WTC11 (cell line): ENCODE measurements around the gene BCL2L1. TPM values are rescaled to one million over a fixed set of nuclear protein-coding genes. Genes with fewer than 3 reads are reported as not detected.

ENCODE experiments used
- ATAC-seq: fragments of 200-7000 bp; cut with Tn5 transposase; 2 replicates; pipeline ENCODE4 v1.10.0; 2021; ENCODE audit warnings: mild to moderate bottlenecking, moderate library complexity
- CTCF ChIA-PET: fragments of 300-600 bp; sonication (Branson Sonifier 250); formaldehyde crosslinking; loops from one replicate; lab custom pipeline; 2021; ENCODE audit warnings: antibody characterized with exemption; lab: Charles Lee
- POLR2A ChIA-PET: fragments of 350-600 bp; sonication (Branson Sonifier 250); formaldehyde crosslinking; loops from one replicate; lab custom pipeline; 2021; ENCODE audit warnings: antibody characterized with exemption; lab: Charles Lee
- DNase-seq: peaks from one replicate; pipeline ENCODE4 v3.0.0; 2021; ENCODE audit warnings: low spot score
- H3K27ac Mint-ChIP-seq: 2 replicates; pipeline ENCODE4 v1.8.0; 2021; ENCODE audit warnings: mixed read lengths
- H3K27me3 Mint-ChIP-seq: 2 replicates; pipeline ENCODE4 v1.8.0; 2021; ENCODE audit warnings: low read depth, mild to moderate bottlenecking, moderate library complexity, mixed read lengths
- H3K36me3 Mint-ChIP-seq: 2 replicates; pipeline ENCODE4 v1.8.0; 2021; ENCODE audit warnings: mixed read lengths
- H3K4me1 Mint-ChIP-seq: 2 replicates; pipeline ENCODE4 v1.8.0; 2022; ENCODE audit warnings: mixed read lengths
- H3K4me3 Mint-ChIP-seq: 2 replicates; pipeline ENCODE4 v1.8.0; 2021; ENCODE audit warnings: mild to moderate bottlenecking, moderate library complexity, mixed read lengths
- H3K9me3 Mint-ChIP-seq: 2 replicates; pipeline ENCODE4 v1.8.0; 2021; ENCODE audit warnings: mixed read lengths
- ATF1 ChIP-seq: sonication (generic); formaldehyde crosslinking; IDR thresholded peaks from 2 replicates; pipeline ENCODE4 v1.8.1; 2023; ENCODE audit warnings: mild to moderate bottlenecking, moderate library complexity, missing genetic modification reagents
- CDX4 ChIP-seq: fragments of 250-450 bp; sonication (Bioruptor Pico); IDR thresholded peaks from 2 replicates; pipeline ENCODE4 v1.9.0; 2021; ENCODE audit warnings: moderate library complexity, mild to moderate bottlenecking, inconsistent platforms, borderline replicate concordance
- CREM ChIP-seq: sonication (generic); formaldehyde crosslinking; IDR thresholded peaks from 2 replicates; pipeline ENCODE4 v1.8.1; 2022; ENCODE audit warnings: mild to moderate bottlenecking, missing genetic modification reagents, moderate library complexity
- CTCF ChIP-seq: fragments of 200-600 bp; IDR thresholded peaks from 2 replicates; pipeline ENCODE4 v1.8.0; 2022; ENCODE audit warnings: antibody characterized with exemption
- E2F5 ChIP-seq: sonication (generic); formaldehyde crosslinking; IDR thresholded peaks from 2 replicates; pipeline ENCODE4 v1.8.1; 2022; ENCODE audit warnings: mild to moderate bottlenecking, moderate library complexity, missing genetic modification reagents
- ELF4 ChIP-seq: sonication (generic); formaldehyde crosslinking; IDR thresholded peaks from 2 replicates; pipeline ENCODE4 v1.8.1; 2022; ENCODE audit warnings: low read depth, mild to moderate bottlenecking, moderate library complexity, missing genetic modification reagents
- FOXJ3 ChIP-seq: sonication (generic); formaldehyde crosslinking; IDR thresholded peaks from 2 replicates; pipeline ENCODE4 v1.9.0; 2021; ENCODE audit warnings: missing genetic modification reagents, mild to moderate bottlenecking, borderline replicate concordance
- FOXP1 ChIP-seq: sonication (generic); formaldehyde crosslinking; IDR thresholded peaks from 2 replicates; pipeline ENCODE4 v1.8.0; 2022; ENCODE audit warnings: missing genetic modification reagents, mild to moderate bottlenecking, moderate library complexity, borderline replicate concordance
- GTF2I ChIP-seq: fragments of 250-450 bp; sonication (Bioruptor Pico); conservative IDR thresholded peaks from 2 replicates; pipeline ENCODE4 v1.4.0; 2021; ENCODE audit warnings: mild to moderate bottlenecking
- HMGA2 ChIP-seq: fragments of 250-450 bp; sonication (Bioruptor Pico); IDR thresholded peaks from 2 replicates; pipeline ENCODE4 v1.4.0; 2021; ENCODE audit warnings: mild to moderate bottlenecking, moderate library complexity
- IRF2 ChIP-seq: sonication (generic); formaldehyde crosslinking; IDR thresholded peaks from 2 replicates; pipeline ENCODE4 v1.8.0; 2022; ENCODE audit warnings: low read depth, missing genetic modification reagents, borderline replicate concordance
- KAT7 ChIP-seq: sonication (generic); formaldehyde crosslinking; IDR thresholded peaks from 2 replicates; pipeline ENCODE4 v1.8.1; 2023; ENCODE audit warnings: missing genetic modification reagents, mild to moderate bottlenecking, borderline replicate concordance
- MXD4 ChIP-seq: fragments of 250-450 bp; sonication (Bioruptor Pico); IDR thresholded peaks from 2 replicates; pipeline ENCODE4 v1.8.0; 2021; ENCODE audit warnings: mild to moderate bottlenecking, moderate library complexity, borderline replicate concordance
- MYBL2 ChIP-seq: sonication (generic); formaldehyde crosslinking; IDR thresholded peaks from 2 replicates; pipeline ENCODE4 v1.8.1; 2023; ENCODE audit warnings: mild to moderate bottlenecking, moderate library complexity, missing genetic modification reagents
- NR1H2 ChIP-seq: sonication (generic); formaldehyde crosslinking; IDR thresholded peaks from 2 replicates; pipeline ENCODE4 v1.9.0; 2021; ENCODE audit warnings: mild to moderate bottlenecking, moderate library complexity, missing genetic modification reagents
- OVOL2 ChIP-seq: fragments of 250-450 bp; sonication (Bioruptor Pico); IDR thresholded peaks from 2 replicates; pipeline ENCODE4 v1.9.0; 2021; ENCODE audit warnings: mild to moderate bottlenecking, borderline replicate concordance
- PRRX2 ChIP-seq: fragments of 250-450 bp; sonication (Bioruptor Pico); IDR thresholded peaks from 2 replicates; pipeline ENCODE4 v1.8.0; 2021; ENCODE audit warnings: mild to moderate bottlenecking
- SOX15 ChIP-seq: fragments of 250-450 bp; sonication (Bioruptor Pico); IDR thresholded peaks from 2 replicates; pipeline ENCODE4 v1.9.0; 2021; ENCODE audit warnings: mild to moderate bottlenecking
- ZMAT4 ChIP-seq: fragments of 250-450 bp; sonication (Bioruptor Pico); IDR thresholded peaks from 2 replicates; pipeline ENCODE4 v1.9.0; 2021; ENCODE audit warnings: mild to moderate bottlenecking
- ZNF121 ChIP-seq: sonication (generic); formaldehyde crosslinking; IDR thresholded peaks from 2 replicates; pipeline ENCODE4 v1.8.0; 2023; ENCODE audit warnings: missing genetic modification reagents
- ZNF219 ChIP-seq: sonication (generic); formaldehyde crosslinking; IDR thresholded peaks from 2 replicates; pipeline ENCODE4 v1.8.0; 2023; ENCODE audit warnings: missing genetic modification reagents, mild to moderate bottlenecking, borderline replicate concordance
- ZNF232 ChIP-seq: sonication (generic); formaldehyde crosslinking; IDR thresholded peaks from 2 replicates; pipeline ENCODE4 v1.8.0; 2022; ENCODE audit warnings: mild to moderate bottlenecking, missing genetic modification reagents
- ZNF396 ChIP-seq: fragments of 250-450 bp; sonication (Bioruptor Pico); IDR thresholded peaks from 2 replicates; pipeline ENCODE4 v1.8.0; 2021; ENCODE audit warnings: mild to moderate bottlenecking, moderate library complexity, borderline replicate concordance
- ZNF416 ChIP-seq: fragments of 250-450 bp; sonication (Bioruptor Pico); IDR thresholded peaks from 2 replicates; pipeline ENCODE4 v1.9.0; 2021; ENCODE audit warnings: mild to moderate bottlenecking, inconsistent platforms
- ZSCAN18 ChIP-seq: fragments of 250-450 bp; sonication (Bioruptor Pico); IDR thresholded peaks from 2 replicates; pipeline ENCODE4 v2.1.2; 2022; ENCODE audit warnings: mild to moderate bottlenecking, moderate library complexity
- total RNA-seq: library from RNA; stranded (reverse); gene quantifications from 3 replicates; pipeline ENCODE4 v1.2.3, GENCODE V29; 2021

Gene BCL2L1
- total RNA-seq, 1 experiment from 2014 or later = 62.0 TPM

GRCh38 chr20:31685853-31686643 lies 36.6 kb downstream of the BCL2L1 start:
- TF ChIP-seq ZNF396 (CRISPR knock-in tag) (no peak), ATF1 (CRISPR knock-in tag) (no peak), FOXJ3 (no peak)
- TF ChIP-seq, all 79 proteins: peak for 0
- peaks cover 10% of the 10 kb centered on the region; the same call in 1 of the 2 replicates for H3K36me3 Mint-ChIP-seq
- H3K4me1 Mint-ChIP-seq = peaks cover 22% of the 10 kb centered on the region
- no peak for DNase-seq
- H3K4me3 Mint-ChIP-seq = no peak overlapping the region
- ATAC-seq = no peak
- no peaks in the 10 kb centered on the region for H3K27me3 Mint-ChIP-seq
- ChIA-PET POLR2A (interaction anchor here (1.1 kb wide), 1 partner anchor 37 kb away, joined by 4 read pairs; the partner anchor contains the start of gene BCL2L1), CTCF (interaction anchor here (0.7 to 3.6 kb wide), 5 partner anchors 9 to 129 kb away, joined by 3 to 36 read pairs (median 4); partner anchors contain the start of gene BCL2L1)
- no peaks in the 10 kb centered on the region for H3K9me3 Mint-ChIP-seq
- peak overlapping the region; percentile 57 for H3K27ac Mint-ChIP-seq

- peaks cover 30% of the 10 kb centered on the region for H3K4me1 Mint-ChIP-seq
- TF ChIP-seq ZNF219 (CRISPR knock-in tag) (no peak), CTCF (no peak), NR1H2 (CRISPR knock-in tag) (no peak)
- no peaks in the 10 kb centered on the region for H3K9me3 Mint-ChIP-seq
- H3K27me3 Mint-ChIP-seq = no peaks in the 10 kb centered on the region
- POLR2A ChIA-PET = interaction anchor here (1.1 kb wide), 1 partner anchor 39 kb away, joined by 4 read pairs; the partner anchor contains the start of gene BCL2L1
- CTCF ChIA-PET = interaction anchor here (0.6 to 3.6 kb wide), 6 partner anchors 9 to 72 kb away, joined by 3 to 36 read pairs (median 4); partner anchors contain the start of gene BCL2L1
- ATAC-seq = no peak
- H3K4me3 Mint-ChIP-seq = no peak overlapping the region
- peaks cover 7% of the 10 kb centered on the region; the same call in 1 of the 2 replicates for H3K36me3 Mint-ChIP-seq
- peak overlapping the region; percentile 94 for H3K27ac Mint-ChIP-seq
- no peak for DNase-seq
Observed at GRCh38 chr20:31684153-31685015, 38.3 kb downstream of the BCL2L1 start.

GRCh38 chr20:31682927-31683326 lies 39.7 kb downstream of the BCL2L1 start:
- no peak for DNase-seq
- no peak for TF ChIP-seq ELF4 (CRISPR knock-in tag)
- TF ChIP-seq CDX4 = no peak
- TF ChIP-seq PRRX2 = no peak
- TF ChIP-seq FOXP1 (CRISPR knock-in tag) = no peak
- TF ChIP-seq FOXJ3 = no peak
- TF ChIP-seq CREM (CRISPR knock-in tag) = no peak
- TF ChIP-seq ZNF416 (CRISPR knock-in tag) = no peak
- no peak for TF ChIP-seq MYBL2 (CRISPR knock-in tag)
- no peak for TF ChIP-seq MXD4
- TF ChIP-seq GTF2I = no peak
- TF ChIP-seq OVOL2 (CRISPR knock-in tag) = no peak
- TF ChIP-seq E2F5 = no peak
- TF ChIP-seq SOX15 = no peak
- no peak for TF ChIP-seq ZNF232 (CRISPR knock-in tag)
- TF ChIP-seq ZNF121 (CRISPR knock-in tag) = no peak
- no peak for TF ChIP-seq IRF2
- no peak for TF ChIP-seq ZSCAN18 (CRISPR knock-in tag)
- TF ChIP-seq KAT7 (CRISPR knock-in tag) = no peak
- TF ChIP-seq HMGA2 = no peak
- TF ChIP-seq ZMAT4 = no peak
- H3K27ac Mint-ChIP-seq = peak overlapping the region; percentile 62
- no peak overlapping the region for H3K4me3 Mint-ChIP-seq
- no peak for ATAC-seq
- H3K9me3 Mint-ChIP-seq = no peaks in the 10 kb centered on the region
- H3K27me3 Mint-ChIP-seq = no peaks in the 10 kb centered on the region
- peaks cover 12% of the 10 kb centered on the region; the same call in 1 of the 2 replicates for H3K36me3 Mint-ChIP-seq
- ChIA-PET CTCF (interaction anchor here (3.1 kb wide), 1 partner anchor 41 kb away, joined by 36 read pairs; the partner anchor contains the start of gene BCL2L1), POLR2A (no interaction called here)
- peaks cover 44% of the 10 kb centered on the region for H3K4me1 Mint-ChIP-seq
